ENCODE measurements around the gene PACRG. TPM values are rescaled to one million over a fixed set of nuclear protein-coding genes. Genes with fewer than 3 reads are reported as not detected.

Gene PACRG
- total RNA-seq, 2 donors from 2014 or later, result 13.0 TPM; not detected in 1

- Histone ChIP-seq H3K4me3 (no peak overlapping the region), H3K4me1 (ENCODE audit: control insufficient read depth in 1 of 2, low read depth in 2 of 2) (no peaks in the 10 kb centered on the region), H3K36me3 (no peaks in the 10 kb centered on the region), H3K27ac (no peak overlapping the region), H3K9me3 (no peaks in the 10 kb centered on the region), H3K27me3 (replicated peaks; ENCODE audit: insufficient read depth) (no peaks in the 10 kb centered on the region)
- no peak for TF ChIP-seq CTCF (IDR thresholded peaks at IDR 0.05)
- DNase-seq (ENCODE audit: low spot score), result no peak
- no peak for ATAC-seq (ENCODE audit: insufficient number of reproducible peaks, low FRiP score, low read depth)
These were observed 567.0 kb downstream of the PACRG start for GRCh38 chr6:163294734-163295133.

GRCh38 chr6:163296835-163297519 lies 569.2 kb downstream of the PACRG start:
- no peaks in the 10 kb centered on the region for H3K4me1 ChIP-seq (ENCODE audit: control insufficient read depth in 1 of 2, low read depth in 2 of 2)
- DNase-seq (ENCODE audit: low spot score), result no peak
- no peak for ATAC-seq (ENCODE audit: insufficient number of reproducible peaks, low FRiP score, low read depth)

GRCh38 chr6:163298079-163298830 lies 570.5 kb downstream of the PACRG start:
- no peak for TF ChIP-seq CTCF (IDR thresholded peaks at IDR 0.05)
- DNase-seq (ENCODE audit: low spot score) (no peak), ATAC-seq (ENCODE audit: insufficient number of reproducible peaks, low FRiP score, low read depth) (no peak)
- Histone ChIP-seq H3K4me3 (no peak overlapping the region), H3K36me3 (no peaks in the 10 kb centered on the region), H3K9me3 (no peaks in the 10 kb centered on the region), H3K4me1 (ENCODE audit: control insufficient read depth in 1 of 2, low read depth in 2 of 2) (no peaks in the 10 kb centered on the region), H3K27me3 (replicated peaks; ENCODE audit: insufficient read depth) (no peaks in the 10 kb centered on the region), H3K27ac (no peak overlapping the region)

More at GRCh38 chr6:163296835-163297519, 569.2 kb downstream of the PACRG start:
- TF ChIP-seq CTCF (IDR thresholded peaks at IDR 0.05), result no peak
- H3K9me3 ChIP-seq, result no peaks in the 10 kb centered on the region
- no peaks in the 10 kb centered on the region for H3K36me3 ChIP-seq
- H3K27ac ChIP-seq, result no peak overlapping the region
- no peak overlapping the region for H3K4me3 ChIP-seq
- no peaks in the 10 kb centered on the region for H3K27me3 ChIP-seq (replicated peaks; ENCODE audit: insufficient read depth)

GRCh38 chr6:163300838-163301237 lies 573.1 kb downstream of the PACRG start:
- Histone ChIP-seq H3K27me3 (replicated peaks; ENCODE audit: insufficient read depth) (no peaks in the 10 kb centered on the region), H3K4me1 (ENCODE audit: control insufficient read depth in 1 of 2, low read depth in 2 of 2) (no peaks in the 10 kb centered on the region), H3K4me3 (no peak overlapping the region), H3K36me3 (no peaks in the 10 kb centered on the region), H3K9me3 (no peaks in the 10 kb centered on the region), H3K27ac (no peak overlapping the region)
- ATAC-seq (ENCODE audit: insufficient number of reproducible peaks, low FRiP score, low read depth), result no peak
- no peak for DNase-seq (ENCODE audit: low spot score)
- TF ChIP-seq CTCF (IDR thresholded peaks at IDR 0.05), result no peak

GRCh38 chr6:163301726-163302635 lies 574.2 kb downstream of the PACRG start:
- no peak overlapping the region for H3K27ac ChIP-seq
- no peaks in the 10 kb centered on the region for H3K27me3 ChIP-seq (replicated peaks; ENCODE audit: insufficient read depth)
- no peaks in the 10 kb centered on the region for H3K36me3 ChIP-seq
- no peak for DNase-seq (ENCODE audit: low spot score)
- ATAC-seq (ENCODE audit: insufficient number of reproducible peaks, low FRiP score, low read depth), result no peak
- H3K4me1 ChIP-seq (ENCODE audit: control insufficient read depth in 1 of 2, low read depth in 2 of 2), result no peaks in the 10 kb centered on the region
- no peak overlapping the region for H3K4me3 ChIP-seq
- TF ChIP-seq CTCF (IDR thresholded peaks at IDR 0.05), result no peak
- no peaks in the 10 kb centered on the region for H3K9me3 ChIP-seq

Data from thoracic aorta (tissue), 2 donors.